ENCODE measurements around the gene DPYSL3. TPM values are rescaled to one million over a fixed set of nuclear protein-coding genes. Genes with fewer than 3 reads are reported as not detected.

Gene DPYSL3
- total and polyA plus RNA-seq, 4 donors = 0.35 to 3.6 (median 1.7) TPM

DNA sequence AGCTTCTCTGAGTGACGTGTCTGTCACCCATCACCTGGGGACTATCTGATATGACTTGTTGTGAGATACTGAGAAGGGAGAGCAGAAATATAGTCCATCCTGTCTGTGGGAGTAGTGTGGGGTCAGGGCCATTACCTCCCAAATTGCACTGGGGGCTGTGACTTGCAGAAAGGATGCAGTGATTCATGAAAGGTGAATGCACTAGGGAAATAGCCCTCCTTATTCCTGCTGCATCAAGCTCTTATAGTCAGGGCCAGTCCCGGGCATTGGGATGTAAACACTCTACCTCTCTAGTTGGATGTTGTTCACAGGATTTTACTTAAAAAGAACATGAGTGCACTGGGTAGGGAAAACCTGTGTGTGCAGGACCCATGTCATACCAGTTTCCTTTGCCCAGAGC lies 150.3 kb downstream of the DPYSL3 start:
- Histone ChIP-seq H3K4me1 (ENCODE audit: control insufficient read depth in 4 of 4, insufficient read depth in 4 of 4, low read length in 3 of 4) (no peaks in the 10 kb centered on the region), H3K9ac (ENCODE audit: low read depth in 1 of 2, low read length in 2 of 2) (no peak overlapping the region), H3K27me3 (ENCODE audit: control insufficient read depth in 4 of 4, insufficient read depth in 4 of 4, low read length in 3 of 4) (peaks cover 0 to 6% (median 0%) of the 10 kb centered on the region in 4 donors), H3K9me3 (ENCODE audit: control insufficient read depth in 4 of 4, low read length in 3 of 4) (peaks cover 0 to 4% (median under 1%) of the 10 kb centered on the region in 4 donors), H3K36me3 (ENCODE audit: control insufficient read depth in 4 of 4, insufficient read depth in 3 of 4, low read depth in 1 of 4, low read length in 3 of 4) (no peaks in the 10 kb centered on the region), H3K27ac (ENCODE audit: low read depth in 1 of 2, low read length in 2 of 2) (no peak overlapping the region), H3K4me3 (ENCODE audit: low read depth in 1 of 3, low read length in 3 of 3) (no peak overlapping the region)
- TF ChIP-seq JUND (IDR thresholded peaks at IDR 0.05) = no peak
- TF ChIP-seq, protein P1, sequence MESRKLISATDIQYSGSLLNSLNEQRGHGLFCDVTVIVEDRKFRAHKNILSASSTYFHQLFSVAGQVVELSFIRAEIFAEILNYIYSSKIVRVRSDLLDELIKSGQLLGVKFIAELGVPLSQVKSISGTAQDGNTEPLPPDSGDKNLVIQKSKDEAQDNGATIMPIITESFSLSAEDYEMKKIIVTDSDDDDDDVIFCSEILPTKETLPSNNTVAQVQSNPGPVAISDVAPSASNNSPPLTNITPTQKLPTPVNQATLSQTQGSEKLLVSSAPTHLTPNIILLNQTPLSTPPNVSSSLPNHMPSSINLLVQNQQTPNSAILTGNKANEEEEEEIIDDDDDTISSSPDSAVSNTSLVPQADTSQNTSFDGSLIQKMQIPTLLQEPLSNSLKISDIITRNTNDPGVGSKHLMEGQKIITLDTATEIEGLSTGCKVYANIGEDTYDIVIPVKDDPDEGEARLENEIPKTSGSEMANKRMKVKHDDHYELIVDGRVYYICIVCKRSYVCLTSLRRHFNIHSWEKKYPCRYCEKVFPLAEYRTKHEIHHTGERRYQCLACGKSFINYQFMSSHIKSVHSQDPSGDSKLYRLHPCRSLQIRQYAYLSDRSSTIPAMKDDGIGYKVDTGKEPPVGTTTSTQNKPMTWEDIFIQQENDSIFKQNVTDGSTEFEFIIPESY (IDR thresholded peaks at IDR 0.05) = no peak
- TF ChIP-seq HNF4G (IDR thresholded peaks at IDR 0.05) = no peak
- TF ChIP-seq, protein P2, sequence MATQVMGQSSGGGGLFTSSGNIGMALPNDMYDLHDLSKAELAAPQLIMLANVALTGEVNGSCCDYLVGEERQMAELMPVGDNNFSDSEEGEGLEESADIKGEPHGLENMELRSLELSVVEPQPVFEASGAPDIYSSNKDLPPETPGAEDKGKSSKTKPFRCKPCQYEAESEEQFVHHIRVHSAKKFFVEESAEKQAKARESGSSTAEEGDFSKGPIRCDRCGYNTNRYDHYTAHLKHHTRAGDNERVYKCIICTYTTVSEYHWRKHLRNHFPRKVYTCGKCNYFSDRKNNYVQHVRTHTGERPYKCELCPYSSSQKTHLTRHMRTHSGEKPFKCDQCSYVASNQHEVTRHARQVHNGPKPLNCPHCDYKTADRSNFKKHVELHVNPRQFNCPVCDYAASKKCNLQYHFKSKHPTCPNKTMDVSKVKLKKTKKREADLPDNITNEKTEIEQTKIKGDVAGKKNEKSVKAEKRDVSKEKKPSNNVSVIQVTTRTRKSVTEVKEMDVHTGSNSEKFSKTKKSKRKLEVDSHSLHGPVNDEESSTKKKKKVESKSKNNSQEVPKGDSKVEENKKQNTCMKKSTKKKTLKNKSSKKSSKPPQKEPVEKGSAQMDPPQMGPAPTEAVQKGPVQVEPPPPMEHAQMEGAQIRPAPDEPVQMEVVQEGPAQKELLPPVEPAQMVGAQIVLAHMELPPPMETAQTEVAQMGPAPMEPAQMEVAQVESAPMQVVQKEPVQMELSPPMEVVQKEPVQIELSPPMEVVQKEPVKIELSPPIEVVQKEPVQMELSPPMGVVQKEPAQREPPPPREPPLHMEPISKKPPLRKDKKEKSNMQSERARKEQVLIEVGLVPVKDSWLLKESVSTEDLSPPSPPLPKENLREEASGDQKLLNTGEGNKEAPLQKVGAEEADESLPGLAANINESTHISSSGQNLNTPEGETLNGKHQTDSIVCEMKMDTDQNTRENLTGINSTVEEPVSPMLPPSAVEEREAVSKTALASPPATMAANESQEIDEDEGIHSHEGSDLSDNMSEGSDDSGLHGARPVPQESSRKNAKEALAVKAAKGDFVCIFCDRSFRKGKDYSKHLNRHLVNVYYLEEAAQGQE (IDR thresholded peaks at IDR 0.05) = no peak
- TF ChIP-seq, protein P3, sequence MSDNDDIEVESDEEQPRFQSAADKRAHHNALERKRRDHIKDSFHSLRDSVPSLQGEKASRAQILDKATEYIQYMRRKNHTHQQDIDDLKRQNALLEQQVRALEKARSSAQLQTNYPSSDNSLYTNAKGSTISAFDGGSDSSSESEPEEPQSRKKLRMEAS (IDR thresholded peaks at IDR 0.05) = no peak
- TF ChIP-seq, protein P4, sequence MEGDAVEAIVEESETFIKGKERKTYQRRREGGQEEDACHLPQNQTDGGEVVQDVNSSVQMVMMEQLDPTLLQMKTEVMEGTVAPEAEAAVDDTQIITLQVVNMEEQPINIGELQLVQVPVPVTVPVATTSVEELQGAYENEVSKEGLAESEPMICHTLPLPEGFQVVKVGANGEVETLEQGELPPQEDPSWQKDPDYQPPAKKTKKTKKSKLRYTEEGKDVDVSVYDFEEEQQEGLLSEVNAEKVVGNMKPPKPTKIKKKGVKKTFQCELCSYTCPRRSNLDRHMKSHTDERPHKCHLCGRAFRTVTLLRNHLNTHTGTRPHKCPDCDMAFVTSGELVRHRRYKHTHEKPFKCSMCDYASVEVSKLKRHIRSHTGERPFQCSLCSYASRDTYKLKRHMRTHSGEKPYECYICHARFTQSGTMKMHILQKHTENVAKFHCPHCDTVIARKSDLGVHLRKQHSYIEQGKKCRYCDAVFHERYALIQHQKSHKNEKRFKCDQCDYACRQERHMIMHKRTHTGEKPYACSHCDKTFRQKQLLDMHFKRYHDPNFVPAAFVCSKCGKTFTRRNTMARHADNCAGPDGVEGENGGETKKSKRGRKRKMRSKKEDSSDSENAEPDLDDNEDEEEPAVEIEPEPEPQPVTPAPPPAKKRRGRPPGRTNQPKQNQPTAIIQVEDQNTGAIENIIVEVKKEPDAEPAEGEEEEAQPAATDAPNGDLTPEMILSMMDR (IDR thresholded peaks at IDR 0.05; ENCODE audit: low read depth, low read length, missing input control) = no peak
- TF ChIP-seq EGR1 (IDR thresholded peaks at IDR 0.05; ENCODE audit: low read depth in 2 of 2) = no peak
- no peak for TF ChIP-seq GABPA (IDR thresholded peaks at IDR 0.05 in 1 of 2, conservative IDR thresholded peaks at IDR 0.05 in 1 of 2)
- TF ChIP-seq FOXA1 (IDR thresholded peaks at IDR 0.05) = no peak
- no peak for TF ChIP-seq TAF1 (conservative IDR thresholded peaks at IDR 0.05)
- no peak for DNase-seq (ENCODE audit: low spot score)
- WGBS = 85% methylated on average over 2 of the region's 2 CpGs

DNA sequence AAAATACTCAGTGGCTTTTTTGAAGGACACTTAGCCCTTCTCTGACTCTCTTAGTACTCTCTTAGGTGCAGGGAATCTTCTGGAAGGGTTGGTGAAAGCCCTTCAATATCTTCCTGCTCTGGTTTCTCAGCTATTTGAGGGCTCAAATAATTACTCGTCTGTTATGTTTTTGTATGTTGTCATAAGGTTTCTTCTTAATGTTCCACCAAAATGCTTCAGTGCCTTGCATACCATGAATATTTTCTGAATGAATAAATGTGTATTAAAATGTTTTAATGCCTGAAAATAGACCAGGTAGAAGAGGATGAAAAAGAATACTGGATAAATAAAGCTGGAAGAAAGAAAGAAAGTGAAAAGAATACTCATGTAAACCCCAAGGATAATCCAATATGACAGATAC lies 150.8 kb downstream of the DPYSL3 start:
- Histone ChIP-seq H3K27ac (ENCODE audit: low read depth in 1 of 2, low read length in 2 of 2) (no peak overlapping the region), H3K4me3 (ENCODE audit: low read depth in 1 of 3, low read length in 3 of 3) (no peak overlapping the region), H3K36me3 (ENCODE audit: control insufficient read depth in 4 of 4, insufficient read depth in 3 of 4, low read depth in 1 of 4, low read length in 3 of 4) (no peaks in the 10 kb centered on the region), H3K27me3 (ENCODE audit: control insufficient read depth in 4 of 4, insufficient read depth in 4 of 4, low read length in 3 of 4) (peaks cover 0 to 6% (median 0%) of the 10 kb centered on the region in 4 donors), H3K4me1 (ENCODE audit: control insufficient read depth in 4 of 4, insufficient read depth in 4 of 4, low read length in 3 of 4) (no peaks in the 10 kb centered on the region), H3K9ac (ENCODE audit: low read depth in 1 of 2, low read length in 2 of 2) (no peak overlapping the region), H3K9me3 (ENCODE audit: control insufficient read depth in 4 of 4, low read length in 3 of 4) (no peaks in the 10 kb centered on the region)
- DNase-seq (ENCODE audit: low spot score) = no peak
- TF ChIP-seq, protein P4 (IDR thresholded peaks at IDR 0.05; ENCODE audit: low read depth, low read length, missing input control) = no peak
- no peak for TF ChIP-seq HNF4A (conservative IDR thresholded peaks at IDR 0.05)
- TF ChIP-seq FOXA2 (IDR thresholded peaks at IDR 0.05) = no peak
- TF ChIP-seq RAD21 (IDR thresholded peaks at IDR 0.05) = no peak
- no peak for TF ChIP-seq TAF1 (conservative IDR thresholded peaks at IDR 0.05)
- WGBS = 72% methylated on average over 1 of the region's 1 CpG

All from liver (tissue), 9 donors.